Fibroblast of skin of abdomen (primary cell): ENCODE results near the gene RAET1E.
A peak's percentile ranks its signal among the peaks of the same experiment; 100 is the strongest.
"Not testable (repeated sequence)": the region's sequence is repeated elsewhere in the genome, so short reads cannot be mapped to it uniquely, and the experiment has no call there.

Experiments
- DNase-seq: peaks from one replicate; pipeline ENCODE4 v3.0.0-alpha.2; 2013

Gene RAET1E

DNA sequence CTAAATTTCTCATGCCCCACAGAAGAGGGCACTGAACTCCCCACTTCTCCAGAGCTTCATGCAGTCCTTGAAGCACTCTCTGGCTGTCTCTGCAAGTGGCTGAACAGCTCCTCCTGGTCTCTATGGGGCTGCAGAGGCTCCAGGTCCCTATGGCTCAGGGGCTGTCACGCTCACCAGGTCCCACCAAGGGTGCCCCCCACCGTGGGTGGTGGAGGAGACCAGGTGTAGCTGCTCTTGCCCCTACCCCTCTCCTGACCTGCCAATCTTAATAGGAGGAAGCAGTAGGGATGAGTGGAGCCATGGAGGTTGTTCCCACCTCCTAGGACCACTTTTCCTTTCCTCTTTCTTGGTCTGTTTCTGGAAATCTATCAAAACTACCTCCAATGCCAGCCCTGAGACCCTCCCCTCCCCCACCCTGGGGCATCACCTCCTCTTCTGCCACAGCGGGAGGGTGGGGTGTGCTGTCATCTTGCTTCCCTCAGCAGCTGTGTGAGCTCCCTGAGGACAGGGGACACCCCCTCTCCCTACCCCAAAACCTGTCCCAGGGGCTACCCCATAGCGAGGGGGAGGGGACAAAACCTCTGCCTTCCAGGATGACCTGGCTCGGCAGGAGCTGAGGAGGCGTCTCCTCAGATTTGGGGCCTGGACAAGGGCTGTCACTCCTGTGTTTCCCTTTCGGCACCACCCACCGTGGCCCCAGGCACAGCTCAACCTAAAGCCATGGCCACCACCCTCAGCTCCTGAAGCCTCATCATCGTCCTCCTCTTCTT is 12.0 kb upstream of the RAET1E start:
- no peak for DNase-seq

DNA sequence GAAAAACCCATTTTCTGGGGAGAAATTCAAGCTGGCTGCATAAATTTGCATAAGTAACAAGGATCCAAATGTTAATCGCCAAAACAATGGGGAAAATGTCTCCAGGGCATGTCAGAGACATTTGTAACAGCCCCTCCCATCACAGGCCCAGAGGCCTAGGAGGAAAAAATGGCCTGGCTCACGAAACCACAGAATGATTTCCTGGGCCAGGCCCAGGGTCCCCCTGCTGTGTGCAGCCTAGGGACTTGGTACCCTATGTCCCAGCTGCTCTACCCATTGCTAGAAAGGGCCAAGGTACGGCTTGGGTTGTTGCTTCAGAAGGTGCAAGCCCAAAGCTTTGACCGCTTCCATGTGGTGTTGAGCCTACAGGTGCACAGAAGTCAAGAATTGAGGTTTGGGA is 10.6 kb upstream of the RAET1E start:
- not testable (repeated sequence) for DNase-seq

DNA sequence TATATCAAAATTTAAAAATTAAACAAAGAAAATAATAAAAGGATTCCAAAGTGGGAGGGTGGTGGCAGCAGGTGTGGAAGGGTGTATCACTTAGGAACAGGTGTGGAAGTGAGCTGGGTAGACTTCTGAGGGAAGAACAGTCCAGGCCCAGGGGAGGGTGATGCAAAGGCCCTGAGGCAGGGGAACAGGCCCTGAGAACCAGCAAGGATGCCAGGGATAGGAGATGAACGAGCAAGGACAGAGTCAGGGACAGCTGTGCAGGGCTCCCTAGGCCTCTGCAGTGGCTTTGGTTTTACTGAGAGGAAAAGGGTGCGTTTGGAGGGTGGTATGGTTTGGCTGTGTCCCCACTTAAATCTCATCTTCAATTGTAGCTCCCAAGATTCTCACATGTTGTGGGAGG is 9.4 kb upstream of the RAET1E start:
- DNase-seq = no peak

DNA sequence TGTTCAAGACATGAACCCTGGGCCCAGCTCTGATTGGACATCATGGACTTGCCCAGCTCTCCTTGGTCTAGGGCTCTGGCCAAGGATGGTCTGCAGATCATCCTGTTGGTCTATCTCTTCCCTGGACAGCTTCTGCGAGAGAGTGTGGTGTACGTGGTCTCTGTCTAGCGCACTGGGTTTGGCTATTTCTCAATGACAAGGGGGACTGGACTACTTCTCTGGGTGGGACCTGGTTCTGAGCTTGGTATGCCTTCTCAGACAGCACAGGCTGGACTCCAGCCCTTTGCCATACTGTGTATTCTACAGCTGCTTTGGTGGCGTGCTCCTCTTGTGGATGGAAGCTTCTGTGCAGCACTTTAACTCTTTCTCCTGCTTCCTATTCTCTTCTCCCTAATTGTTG is 8.5 kb upstream of the RAET1E start:
- no peak for DNase-seq

DNA sequence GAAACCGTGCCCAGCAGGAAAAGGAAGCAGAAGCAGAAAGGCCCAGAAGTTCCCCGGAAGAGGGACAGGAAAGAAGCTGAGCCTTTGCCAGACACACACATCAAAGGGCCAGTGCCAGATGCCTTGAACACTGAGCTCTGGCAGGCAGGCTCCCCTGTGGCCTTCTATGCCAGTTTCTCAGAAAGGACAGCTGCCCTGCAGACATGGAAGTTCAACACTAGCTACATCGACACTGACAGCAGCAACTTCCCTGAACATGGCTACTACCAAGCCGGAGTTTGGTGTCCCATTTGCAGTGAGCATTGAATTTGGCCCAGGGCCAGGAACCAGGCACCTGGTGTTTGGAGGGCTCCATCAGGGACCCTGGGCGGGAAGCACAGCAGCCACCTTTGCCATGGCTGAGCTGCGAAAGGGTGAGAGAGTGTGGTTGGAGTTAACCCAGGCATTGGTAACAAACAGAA is 8.0 kb upstream of the RAET1E start:
- DNase-seq = no peak

DNA sequence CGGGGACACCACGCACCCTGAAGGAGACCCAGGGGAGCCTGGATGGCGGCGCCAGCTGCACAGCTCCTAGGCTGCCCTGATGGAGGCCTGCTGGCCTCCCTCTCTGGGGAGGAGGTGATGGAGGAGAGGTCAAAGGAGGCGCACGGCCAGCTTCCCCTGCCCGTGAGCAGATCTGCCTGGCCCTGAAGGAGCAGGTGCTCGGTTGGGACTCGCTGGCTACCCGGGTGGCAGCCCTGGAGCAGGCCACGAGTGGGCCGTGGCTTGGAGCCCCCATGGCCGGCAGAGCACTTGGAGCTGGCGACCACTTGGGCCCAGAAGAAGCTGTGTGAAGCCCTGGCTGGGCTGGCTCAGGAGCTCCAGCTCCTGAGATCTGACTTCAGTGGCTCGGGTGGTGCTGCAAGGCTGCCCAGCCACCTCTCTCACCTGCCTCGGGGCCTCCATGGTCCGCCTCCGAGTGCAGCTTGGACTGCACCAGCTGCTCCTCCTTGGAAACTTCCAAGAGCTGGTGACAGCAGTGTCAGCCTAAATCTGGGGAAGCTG is 7.5 kb upstream of the RAET1E start:
- DNase-seq = no peak

DNA sequence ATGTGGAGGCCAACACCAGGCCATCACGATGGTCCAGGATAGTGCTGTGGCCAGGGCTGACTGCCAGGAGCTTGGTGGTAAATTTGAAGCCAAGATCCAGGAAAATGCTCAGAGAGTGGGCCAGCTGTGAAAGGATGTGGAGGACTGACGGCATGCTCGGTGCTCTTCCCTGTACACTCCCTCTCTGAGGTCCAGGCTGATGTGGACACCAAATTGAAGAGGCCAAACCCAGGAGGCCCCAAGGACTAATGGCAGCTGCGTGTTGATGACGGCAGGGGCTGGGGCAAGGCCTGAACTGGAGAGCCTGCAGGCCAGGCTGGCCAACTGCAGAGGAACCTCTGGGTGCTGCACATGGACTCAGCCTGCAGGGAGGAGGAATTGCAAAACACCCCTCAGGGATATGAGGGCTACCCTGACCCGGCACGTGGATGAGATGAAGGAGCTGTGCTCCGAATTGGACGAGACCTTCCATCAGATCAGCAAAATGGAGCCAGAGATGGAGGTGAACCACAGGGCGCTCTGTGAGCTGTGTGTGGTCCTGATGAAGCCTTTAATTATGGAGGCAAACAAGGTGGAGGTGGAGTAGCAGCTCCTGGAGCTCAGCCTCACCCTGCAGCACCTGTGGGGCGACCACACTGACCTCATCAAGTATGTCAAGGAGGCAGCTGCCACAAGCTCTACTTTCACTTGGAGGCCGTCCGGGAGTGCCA is 6.9 kb upstream of the RAET1E start:
- DNase-seq = no peak

DNA sequence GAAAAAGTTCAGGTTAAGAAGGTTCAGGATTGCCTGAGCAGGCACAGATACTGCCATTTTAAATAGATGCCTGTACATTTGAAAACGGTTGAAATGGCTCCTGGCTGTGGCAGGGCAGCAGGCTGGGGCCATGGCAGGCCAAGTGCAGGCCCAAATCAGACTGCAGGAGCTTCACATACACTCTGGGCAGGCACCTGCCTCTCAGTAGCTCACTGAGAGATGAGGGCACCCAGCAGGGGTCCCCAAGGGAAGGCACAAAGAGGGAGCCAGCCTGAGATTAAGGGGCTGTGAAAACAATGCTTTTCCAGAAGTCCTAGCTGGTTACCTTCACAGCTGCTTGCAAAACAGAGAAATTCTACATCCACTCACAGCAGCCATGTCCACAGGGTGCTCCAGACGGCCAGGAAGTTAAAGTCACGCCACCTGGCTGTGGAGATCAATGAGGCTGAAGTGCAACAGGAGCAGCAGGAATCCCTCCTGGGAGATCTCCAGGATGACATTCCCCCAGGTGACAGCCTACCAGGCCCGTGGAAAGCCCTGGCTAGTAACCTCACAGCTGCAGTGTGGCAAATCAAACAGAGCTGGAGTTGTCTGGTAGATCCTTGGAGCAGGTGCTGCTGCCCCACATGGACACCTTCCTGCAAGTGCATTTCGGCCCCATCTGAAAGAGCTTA is 6.2 kb upstream of the RAET1E start:
- DNase-seq = no peak

DNA sequence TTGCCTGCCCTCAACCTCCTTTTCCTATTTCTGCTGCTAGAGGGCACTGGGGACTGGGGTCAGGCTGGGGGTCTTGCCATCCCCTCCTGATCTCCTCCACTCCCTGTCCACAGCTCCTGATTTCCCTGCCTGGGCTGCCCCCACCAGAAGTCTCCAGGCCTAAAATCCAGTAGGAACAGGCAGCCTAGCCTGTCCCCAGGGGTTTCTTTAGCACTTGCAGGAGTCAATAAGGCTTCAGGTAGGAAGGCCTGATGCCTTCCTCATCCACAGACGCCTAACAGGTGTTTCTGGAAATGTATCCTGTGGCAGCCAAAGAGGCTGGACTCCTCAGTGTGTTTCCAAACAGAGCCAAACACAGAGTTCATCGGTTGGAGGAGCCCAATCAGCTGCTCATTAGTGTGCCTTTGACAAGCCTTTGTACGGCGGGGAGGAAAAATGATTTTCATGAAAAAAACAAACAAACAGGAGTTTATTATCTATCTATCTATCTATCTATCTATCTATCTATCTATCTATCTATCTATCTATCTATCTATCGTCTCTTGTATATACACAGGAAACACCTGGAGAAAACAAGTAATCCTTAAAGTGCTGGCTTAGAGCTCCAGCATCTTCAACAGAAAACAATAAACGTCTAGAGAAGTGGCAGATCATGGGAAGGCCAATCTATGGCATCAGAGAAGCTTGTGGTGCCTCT is 3.7 kb upstream of the RAET1E start:
- DNase-seq = no peak

DNA sequence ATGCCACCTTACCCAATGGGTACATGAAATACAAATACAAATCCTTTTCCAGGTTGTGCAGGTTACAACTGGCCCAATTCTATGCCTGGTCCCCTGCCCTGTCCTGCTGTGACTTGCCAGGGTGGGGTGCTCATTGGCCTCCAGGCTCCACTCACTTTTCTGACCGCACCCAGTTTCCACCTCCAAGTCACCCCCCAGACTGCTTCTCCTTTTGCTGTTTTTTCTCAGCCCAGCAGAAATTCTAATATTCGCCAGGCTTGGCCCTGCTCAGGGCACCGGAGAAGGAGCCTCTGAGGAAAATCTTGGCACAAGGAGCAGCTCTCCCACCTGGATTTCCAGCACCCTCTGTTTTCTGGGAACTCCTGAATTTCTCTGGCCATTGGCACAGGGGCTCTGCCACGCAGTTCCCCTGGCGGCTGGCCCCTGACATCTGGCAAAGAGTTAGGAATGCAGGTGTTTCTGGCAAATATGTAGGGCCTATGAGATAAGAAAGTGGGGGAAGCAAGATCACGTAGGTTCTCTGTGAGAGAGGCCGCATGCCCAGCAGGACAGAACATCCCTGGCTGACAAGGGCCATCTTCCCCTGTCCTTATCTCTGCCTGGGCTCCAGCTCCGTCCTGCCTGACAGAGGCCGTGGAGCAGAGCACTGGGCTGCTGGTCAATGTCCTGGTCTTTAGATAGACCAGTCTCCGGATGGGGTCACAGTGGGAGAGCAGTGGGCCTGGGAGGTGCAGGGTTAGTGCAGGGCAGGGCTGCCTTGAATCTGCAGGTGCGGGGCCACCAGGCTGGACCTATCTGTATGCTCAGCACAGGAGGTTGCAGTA is 2.9 kb upstream of the RAET1E start:
- no peak for DNase-seq

DNA sequence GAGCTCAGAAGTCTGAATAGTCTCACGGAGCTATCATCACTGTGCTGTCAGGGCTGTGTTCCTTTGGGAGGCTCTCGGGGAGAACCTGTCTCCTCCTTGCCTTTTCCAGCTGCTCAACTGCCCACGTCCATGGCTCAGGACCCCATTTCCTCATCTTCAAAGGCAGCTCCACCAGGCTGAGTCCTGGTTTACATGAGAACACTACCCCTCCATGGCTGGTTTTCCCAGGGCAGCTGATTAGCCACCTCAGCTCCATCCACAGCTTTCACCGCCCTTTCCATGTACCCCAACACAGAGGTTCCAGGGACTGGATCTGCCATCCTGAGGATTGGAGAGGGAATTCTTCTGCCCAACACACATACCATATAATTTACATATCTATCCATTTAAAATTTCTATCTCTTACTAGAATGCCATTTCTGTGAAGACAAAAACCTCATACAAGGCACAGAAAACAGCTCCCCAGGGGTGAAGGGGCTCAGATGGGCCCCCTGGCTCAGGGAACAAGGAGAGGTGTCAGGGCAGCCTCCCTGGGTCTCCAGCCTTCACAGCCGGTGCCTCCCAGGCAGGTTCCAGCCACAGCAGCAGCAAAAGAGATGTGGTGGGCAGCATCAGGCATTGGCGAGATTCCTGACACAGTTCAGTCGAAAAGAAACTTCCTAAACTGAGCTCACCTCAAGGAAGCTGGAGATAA is 2.2 kb upstream of the RAET1E start:
- DNase-seq = no peak

DNA sequence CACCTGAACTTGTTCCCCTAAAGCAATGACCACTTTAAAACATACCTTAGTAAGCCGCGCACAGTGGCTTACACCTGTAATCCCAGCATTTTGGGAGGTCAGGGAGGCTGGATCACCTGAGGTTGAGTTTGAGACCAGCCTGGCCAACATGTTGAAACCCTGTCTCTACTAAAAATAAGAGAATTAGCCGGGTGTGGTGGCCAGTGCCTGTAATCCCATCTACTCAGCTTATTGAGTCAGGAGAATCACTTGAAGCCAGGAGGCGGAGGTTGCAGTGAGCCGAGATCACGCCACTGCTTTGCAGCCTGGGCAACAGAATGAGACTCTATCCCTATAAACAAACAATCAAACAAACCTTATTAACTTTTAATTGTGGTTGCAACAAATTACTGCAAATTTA is 1.6 kb upstream of the RAET1E start:
- DNase-seq = no peak

DNA sequence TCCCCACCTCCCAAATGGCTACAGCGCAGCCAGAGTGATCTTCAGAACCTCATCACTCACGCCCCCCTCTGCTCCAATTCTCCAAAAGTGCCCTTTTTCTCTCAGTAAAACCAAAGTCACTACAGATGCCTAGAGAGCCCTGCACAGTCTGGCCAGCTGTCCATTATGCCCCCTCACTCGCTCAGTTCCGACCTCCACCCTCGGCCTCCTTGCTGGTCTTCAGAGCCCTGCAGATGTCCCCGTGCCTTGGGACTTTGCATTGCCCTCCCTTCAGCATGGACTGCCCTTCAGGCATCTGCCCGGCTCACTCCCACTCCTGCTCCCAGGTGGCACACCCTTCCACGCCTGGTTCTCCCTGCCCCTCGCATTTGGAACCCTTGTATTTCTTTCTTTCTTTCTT is 1.1 kb upstream of the RAET1E start:
- no peak for DNase-seq

DNA sequence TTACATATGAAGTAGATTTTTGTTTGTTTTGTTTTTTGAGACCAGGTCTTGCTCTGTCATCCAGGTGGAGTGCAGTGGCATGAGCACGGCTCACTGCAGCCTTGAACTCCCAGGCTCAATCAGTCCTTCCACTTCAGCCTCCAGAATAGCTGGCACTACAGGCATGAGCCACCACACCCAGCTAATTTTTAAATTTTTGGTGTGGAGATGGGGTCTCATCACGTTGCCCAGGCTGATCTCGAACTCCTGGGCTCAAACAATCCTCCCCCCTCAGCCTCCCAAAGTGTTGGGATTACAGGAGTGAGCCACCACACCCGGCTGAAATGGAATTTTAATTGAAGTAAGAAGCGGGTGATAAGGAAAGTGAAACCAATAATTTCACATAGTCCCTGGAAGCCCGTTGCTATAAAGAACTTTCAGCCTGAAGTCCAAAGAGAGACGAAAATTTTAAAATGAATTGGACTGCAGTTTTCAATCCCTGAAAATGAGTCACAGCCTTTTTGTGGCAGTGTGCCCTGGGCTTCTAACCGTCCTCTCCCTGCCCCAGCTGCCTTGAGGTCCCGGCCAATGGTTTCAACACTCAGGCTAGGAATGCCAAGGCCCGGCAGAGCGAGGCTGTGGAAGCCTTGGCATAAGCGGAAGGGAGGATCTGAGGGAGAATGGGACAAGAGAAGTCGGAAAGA is 757 bp downstream of the RAET1E start:
- DNase-seq = peak; percentile 80

DNA sequence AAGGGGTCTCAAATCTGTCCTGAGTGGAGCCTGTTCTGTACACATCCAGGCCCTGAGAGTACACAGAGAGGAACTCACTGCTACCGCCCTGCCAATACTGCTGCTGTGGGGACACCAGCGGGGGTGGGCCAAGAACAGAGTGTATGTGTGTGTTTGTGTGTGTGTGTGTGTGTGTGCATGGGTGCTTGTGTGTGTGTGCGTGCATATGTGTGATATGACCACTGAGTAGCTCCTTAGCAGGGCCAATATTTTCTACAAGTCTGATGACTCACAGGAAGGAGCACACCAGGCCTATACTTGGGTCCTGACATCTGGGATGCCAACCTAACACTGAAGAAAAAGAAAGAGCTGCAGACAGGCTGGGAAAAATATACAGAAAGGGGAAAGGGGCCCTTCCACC is 1.4 kb downstream of the RAET1E start:
- DNase-seq = peak; percentile 35

DNA sequence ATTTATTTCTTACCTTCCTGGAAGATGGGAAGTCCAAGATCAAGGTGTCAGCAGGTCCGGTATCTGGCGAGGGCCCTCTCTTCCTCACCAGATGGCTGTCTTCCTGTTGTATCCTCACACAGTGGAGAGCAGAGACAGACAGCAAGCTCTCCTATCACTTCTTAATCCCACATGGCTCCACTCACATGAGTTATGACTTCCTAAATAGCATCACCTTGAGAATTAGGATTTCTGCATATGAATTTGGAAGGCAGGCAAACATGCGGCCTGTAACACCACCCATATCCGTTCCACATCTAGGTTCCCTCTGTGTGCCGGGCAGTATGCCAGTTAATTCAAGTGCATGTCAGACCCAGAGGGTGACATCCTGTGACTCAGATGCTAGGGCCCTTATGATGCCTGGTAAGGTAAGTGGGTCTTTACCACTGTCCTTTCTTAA is 2.1 kb downstream of the RAET1E start:
- DNase-seq = peak; percentile 58

DNA sequence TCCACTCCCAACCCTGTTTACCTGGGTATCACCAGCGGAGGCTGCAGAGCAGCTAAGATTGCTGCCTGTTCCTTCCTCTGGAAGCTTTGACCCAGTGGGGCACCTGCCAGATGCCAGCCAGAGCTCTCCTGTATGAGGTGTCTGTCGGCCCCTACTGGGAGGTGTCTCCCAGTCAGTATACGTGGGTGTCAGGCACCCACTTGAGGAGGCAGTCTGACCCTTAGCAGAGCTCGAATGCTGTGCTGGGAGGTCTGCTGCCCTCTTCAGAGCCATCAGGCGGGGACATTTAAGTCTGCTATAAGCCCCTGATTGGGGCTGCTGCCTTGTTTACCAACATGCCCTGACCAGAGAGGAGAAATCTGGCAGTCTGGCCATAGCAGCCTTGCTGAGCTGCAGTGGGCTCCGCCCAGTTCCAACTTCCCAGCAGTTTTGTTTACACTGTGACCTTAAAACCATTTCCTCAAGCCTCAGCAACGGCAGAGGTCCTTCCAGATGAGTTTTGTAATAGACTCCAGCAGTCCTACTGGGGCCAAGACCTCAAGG is 2.8 kb downstream of the RAET1E start:
- peak; percentile 32 for DNase-seq

DNA sequence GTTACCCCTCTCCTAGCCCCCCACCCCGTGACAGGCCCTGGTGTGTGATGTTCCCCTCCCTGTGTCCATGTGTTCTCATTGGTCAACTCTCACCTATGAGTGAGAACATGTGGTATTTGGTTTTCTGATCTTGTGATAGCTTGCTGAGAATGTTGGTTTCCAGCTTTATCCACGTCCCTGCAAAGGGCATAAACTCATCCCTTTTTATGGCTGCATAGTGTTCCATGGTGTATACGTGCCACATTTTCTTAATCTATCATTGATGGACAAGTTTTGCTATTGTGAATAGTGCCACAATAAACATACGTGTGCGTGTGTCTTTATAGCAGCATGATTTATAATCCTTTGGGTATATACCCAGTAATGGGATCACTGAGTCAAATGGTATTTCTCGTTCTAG is 6.0 kb downstream of the RAET1E start:
- DNase-seq = not testable (repeated sequence)

DNA sequence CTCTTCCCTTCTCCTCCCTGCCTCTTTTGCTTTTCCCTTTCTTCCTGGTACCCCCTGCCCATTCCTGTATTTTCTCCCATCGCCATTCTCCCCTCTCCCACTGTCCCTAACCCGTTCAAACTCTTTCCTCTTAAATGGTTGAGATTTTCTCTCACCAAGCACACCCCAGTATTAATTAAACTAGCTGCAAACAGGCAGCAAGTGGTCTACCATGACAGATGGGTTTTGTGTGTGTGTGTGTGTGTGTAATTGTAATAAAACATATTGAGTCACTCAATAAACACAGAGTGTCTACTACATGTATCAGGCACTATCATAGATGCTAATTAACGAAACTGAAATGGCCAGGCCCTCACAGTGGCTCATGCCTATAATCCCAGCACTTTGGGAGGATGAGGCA is 6.7 kb downstream of the RAET1E start:
- no peak for DNase-seq

DNA sequence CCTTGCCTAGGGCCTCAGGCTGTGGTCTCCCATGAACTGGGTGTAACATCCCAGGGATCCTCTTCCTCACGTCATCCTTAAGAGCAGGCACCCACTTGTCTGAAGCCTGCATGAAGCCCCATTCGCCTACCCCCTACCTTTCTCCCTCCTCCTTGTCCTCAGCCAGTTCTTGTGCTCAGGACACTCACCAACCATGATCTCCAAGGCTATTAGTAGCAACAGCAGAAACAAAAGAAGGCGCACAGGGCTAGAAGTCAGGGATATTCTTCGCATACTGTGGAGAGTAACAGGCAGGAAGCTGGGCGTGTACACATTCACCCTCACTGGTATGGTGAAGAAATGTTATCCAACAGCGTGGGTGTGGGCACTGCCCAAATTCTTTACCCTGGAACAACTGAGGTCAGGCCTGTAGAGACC is 7.3 kb downstream of the RAET1E start:
- DNase-seq = no peak
